GM23248 (cell line): ENCODE data around the gene SPPL3.

Experiments used
- EZH2 ChIP-seq: fragments of 200-600 bp; sonication (generic); IDR thresholded peaks from 2 replicates; pipeline ENCODE4 v1.6.1; 2018; ENCODE audit warnings: antibody characterized with exemption, mild to moderate bottlenecking; ENCODE audit not compliant: insufficient read depth, poor library complexity, severe bottlenecking
- EZH2phosphoT487 ChIP-seq: fragments of 200-600 bp; sonication (generic); IDR thresholded peaks from 2 replicates; pipeline ENCODE4 v1.6.1; 2018; ENCODE audit warnings: antibody characterized with exemption, moderate library complexity, mild to moderate bottlenecking, low read depth; ENCODE audit not compliant: insufficient read depth

- no peak for TF ChIP-seq EZH2phosphoT487
- TF ChIP-seq EZH2 = no peak
Observed at GRCh38 chr12:120836114-120836684, 68.0 kb downstream of the SPPL3 start.
